CD4-positive, alpha-beta T cell treated with Interferon alpha-2 for 1 hour (primary cell): ENCODE data around the gene TMF1.

Experiments
- DNase-seq, 2 donors: peaks; one replicate each; pipeline ENCODE4 v3.0.0-alpha.2; 2020 to 2022

The TMF1 gene

GRCh38 chr3:69081583-69082262 lies 29.6 kb upstream of the TMF1 start:
- DNase-seq = peak in 1 of 2 donors; percentile 35

DNA sequence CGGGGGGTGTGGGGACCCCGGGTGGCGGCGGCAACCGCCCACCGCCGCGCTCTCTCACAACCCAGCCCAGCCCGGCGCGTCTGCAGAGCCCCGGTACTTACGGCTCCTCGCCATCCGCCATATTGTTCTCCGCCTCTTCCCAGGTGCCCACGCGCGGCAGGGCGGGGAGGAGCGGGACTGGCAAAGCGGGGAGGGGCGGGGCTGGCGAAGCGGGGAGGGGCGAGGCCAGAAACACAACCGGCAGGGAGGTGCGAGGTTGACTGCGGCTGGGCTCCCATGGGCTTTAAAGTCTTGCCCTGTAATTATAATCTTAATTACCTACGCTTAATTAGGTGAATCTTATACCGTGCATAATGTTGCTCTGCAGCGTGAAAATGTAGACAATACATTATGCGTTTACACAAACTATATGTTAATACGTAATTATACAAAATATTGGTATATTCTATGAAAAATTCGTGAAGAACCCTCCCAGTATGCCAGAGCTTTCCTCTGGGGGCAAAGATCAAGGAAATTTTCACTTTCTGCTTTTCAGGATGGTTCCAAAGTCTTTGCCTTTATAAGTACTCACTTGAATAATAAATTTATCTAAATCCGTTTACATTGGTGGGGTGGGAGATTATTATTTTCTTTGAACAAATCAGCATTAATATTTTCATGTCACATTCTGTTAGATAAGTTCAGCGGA lies 28.2 kb upstream of the TMF1 start, which contains the start of gene UBA3:
Gene UBA3, minus strand, starts transcription at position 133 of the 688 bp plus-strand sequence. Its CDS starts 12 bp downstream, at position 121.
- DNase-seq = peak; percentile 91 to 93

GRCh38 chr3:69079269-69080159 lies 27.4 kb upstream of the TMF1 start:
- no peak for DNase-seq

GRCh38 chr3:69072928-69073327 lies 20.8 kb upstream of the TMF1 start:
- DNase-seq = no peak

- no peak for DNase-seq
These were observed 14.0 kb upstream of the TMF1 start for GRCh38 chr3:69066121-69066520.

- DNase-seq = peak in 1 of 2 donors; percentile 56
These were observed 13.3 kb upstream of the TMF1 start for GRCh38 chr3:69065318-69065964.

DNA sequence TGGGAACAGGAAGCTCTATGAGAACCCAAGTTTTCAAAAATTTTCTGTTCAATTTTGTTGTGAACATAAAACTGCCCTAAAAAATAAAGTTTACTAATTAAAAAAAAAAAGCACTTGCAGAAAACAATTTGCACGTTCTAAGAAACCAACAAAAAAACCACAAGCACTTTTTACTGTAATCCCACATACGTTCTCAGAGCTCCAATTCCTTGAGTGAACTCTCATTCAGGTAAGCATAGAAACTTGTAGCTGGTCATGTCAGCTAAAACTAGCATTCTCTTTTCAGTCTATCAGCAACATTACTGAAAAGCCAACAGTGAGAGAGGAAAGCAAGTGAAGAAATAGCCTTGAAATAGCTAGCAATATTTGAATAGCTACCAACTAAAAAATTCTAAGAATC lies 11.5 kb upstream of the TMF1 start:
- DNase-seq = peak in 1 of 2 donors; percentile 57

DNA sequence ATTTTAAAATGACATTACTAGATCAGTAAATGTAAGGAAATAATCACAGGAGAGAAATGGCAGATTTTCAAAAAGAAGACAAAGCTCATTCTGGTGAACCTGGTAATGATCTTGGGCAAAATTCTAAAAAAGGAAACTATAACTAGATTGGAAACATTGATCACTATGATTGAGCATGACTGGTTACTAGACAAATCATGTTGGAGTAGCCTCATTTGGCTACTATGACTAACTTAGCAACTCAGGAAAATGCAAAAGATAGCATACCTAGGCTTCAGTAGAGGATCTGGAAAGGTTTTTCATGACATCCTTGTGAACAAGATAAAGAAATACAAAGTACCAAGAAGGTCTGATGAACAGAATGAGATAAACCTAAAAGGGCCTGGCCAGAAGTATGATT lies 7.6 kb upstream of the TMF1 start:
- no peak for DNase-seq

- no peak for DNase-seq
These were observed 6.8 kb upstream of the TMF1 start for GRCh38 chr3:69058947-69059224.

DNA sequence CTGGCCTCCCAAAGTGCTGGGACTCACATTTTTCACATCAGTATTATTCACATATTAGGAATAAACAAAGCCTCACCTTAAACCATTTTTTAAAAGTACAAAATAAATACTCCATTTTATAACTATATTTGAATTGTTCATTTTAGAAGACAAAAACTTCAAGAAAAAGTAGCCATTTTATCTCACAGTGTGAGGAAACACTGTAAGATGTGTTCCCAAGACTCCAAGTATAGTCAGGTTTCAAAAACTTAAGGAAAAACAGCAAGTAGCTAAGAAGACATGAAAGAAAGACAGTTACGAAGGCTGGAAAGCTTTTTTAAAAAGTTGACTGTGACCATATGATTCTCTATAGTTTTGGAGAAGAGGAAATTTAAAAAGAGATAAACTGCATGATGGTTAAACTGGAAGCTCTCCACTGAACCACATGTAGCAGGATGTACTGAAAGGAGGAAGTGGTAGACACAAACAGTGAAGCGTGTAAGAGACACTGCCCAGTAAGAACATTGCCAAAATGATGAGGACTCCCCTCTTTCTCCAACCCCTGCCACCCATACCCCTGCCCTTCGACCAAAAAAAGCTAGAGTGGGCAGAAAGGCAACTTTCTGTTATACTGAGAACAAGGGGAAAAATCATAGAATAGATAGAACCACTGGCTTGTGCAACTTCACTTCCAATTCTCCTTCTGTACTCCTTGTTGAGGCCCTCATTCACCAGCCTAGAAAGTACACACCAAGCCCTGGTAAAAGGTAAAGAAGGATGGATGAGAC lies 6.2 kb upstream of the TMF1 start:
- peak in 1 of 2 donors; percentile 54 for DNase-seq

GRCh38 chr3:69052472-69052898 lies 352 bp upstream of the TMF1 start:
- no peak for DNase-seq

DNA sequence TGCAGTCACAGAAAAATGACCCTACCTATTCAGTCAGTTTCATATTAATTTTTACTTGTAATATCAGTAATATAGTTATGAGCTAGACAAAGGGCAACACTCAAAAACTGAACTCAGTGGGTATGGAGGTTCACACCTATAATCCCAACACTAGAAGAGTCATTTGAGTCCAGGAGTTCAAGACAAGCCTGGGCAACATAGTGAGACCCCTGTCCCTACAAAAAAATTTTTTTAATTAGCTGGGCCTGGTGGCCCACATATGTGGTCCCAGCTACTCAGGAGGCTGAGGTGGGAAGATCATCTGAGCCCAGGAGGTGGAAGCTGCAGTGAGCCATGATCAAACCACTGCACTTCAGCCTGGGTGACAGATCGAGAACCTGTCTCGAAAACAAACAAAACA lies 3.1 kb downstream of the TMF1 start:
- no peak for DNase-seq

- DNase-seq = no peak
These were observed 7.5 kb downstream of the TMF1 start for GRCh38 chr3:69044608-69045007.

DNA sequence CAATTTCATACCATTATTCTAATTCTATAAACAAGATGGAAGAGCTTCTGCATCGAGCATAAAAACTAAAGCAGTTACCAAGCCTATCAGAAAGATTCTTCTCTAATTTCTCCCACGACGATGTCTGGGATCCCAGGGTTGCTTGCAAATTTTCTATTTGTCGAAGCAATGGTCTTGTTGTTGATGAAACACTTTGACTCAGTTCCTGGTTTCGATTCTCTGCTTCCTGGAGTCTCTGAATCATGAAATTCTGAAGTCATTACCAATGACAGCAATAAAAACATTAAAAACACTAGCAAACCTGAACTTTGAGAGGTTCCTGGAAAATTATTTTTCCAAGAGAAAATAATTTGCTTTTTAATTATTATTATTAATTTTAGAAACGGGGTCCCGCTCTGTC lies 18.7 kb downstream of the TMF1 start:
- peak in 1 of 2 donors; percentile 29 for DNase-seq

DNA sequence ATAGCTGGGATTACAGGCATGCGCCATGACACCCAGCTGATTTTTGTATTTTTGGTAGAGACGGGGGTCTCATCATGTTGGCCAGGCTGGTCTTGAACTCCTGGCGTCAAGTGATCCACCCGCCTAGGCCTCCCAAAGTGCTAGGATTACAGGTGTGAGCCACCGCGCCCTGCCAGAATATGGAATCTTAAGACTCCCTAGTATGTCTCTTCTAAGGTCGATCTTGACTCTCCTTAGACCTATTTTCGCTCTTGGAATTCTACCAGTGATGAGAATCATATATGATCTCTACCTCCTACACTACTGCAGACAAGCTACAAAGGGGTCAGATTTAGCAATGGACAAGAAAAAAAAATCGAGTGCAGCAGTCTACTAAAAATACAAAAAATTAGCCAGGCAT lies 19.4 kb downstream of the TMF1 start:
- DNase-seq = no peak

GRCh38 chr3:69032142-69032541 lies 20.0 kb downstream of the TMF1 start:
- no peak for DNase-seq

- DNase-seq = no peak
These were observed 20.5 kb downstream of the TMF1 start for GRCh38 chr3:69031635-69032034.

- no peak for DNase-seq
These were observed 31.3 kb downstream of the TMF1 start for GRCh38 chr3:69020857-69021256.

DNA sequence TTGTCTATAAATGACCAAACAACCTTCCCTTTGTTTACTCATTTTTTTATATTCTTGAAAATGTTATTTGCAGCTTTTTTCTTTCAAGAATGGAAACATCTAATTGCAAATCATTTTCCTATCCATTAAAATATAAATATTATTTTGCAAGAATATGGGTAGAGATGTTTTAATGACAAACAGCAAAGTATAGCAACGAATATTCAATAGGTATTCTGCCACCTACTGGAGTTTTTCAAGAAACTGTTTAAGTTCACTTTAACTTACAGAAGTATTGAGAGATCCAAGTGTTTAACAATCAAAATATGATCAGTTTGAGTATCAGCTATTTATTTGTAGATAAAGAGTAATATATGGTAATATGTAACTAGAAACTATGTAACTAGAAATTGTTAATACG lies 31.7 kb downstream of the TMF1 start:
- DNase-seq = peak in 1 of 2 donors; percentile 24

- no peak for DNase-seq
These were observed 35.2 kb downstream of the TMF1 start for GRCh38 chr3:69016901-69017300.

DNA sequence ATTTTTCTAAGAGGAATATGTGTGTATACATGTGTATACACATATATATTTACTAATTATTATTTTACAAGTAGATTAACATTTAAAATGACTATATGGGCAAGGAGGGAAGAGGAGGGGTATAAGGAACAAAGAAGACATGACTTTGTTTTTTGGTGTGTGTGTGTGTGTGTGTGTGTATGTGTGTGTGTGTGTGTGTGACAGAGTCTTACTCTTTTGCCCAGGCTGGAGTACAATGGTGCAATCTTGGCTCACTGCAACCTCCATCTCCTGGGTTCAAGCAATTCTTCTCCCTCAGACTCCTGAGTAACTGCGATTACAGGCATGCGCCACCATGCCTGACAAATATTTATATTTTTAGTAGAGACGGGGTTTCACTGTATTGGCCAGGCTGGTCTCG lies 36.0 kb downstream of the TMF1 start:
- no peak for DNase-seq

DNA sequence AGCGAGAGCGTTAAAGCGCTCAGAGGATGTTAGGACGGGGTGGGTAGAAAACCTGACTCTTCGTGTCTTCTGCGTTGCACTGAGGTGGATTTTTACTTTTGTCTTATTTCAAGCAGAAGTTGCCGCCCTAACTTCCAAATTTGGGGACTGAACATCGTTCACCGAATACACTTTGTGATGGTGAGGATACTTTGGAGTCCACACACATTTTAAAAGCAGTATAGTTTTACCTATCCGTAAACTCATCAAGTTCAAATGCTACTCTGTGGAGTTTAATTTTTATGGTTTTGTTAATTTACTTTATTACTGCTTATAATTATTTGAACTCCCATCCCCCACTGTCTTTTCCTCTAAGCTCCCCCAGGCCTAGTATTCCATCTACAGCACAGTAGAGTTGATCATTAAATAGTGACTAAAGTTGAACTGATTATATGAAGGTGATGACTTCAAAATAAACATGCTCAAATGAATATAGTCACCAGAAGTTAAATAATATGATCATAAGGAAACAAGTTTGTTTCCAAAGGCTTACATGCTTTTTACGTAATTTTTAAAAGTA lies 38.0 kb downstream of the TMF1 start:
- no peak for DNase-seq
